Spleen (tissue), 7 donors: ENCODE measurements around the gene COPS8.

Source experiments
- POLR2A ChIP-seq, 3 donors: fragments of 450-650 bp; IDR thresholded peaks; one replicate each; pipeline ENCODE4 v1.5.1; 2017; ENCODE audit warnings: antibody characterized with exemption in 3 of 3, mild to moderate bottlenecking in 1 of 3
- POLR2AphosphoS5 ChIP-seq, 3 donors: sonication (generic); formaldehyde crosslinking; IDR thresholded peaks; one replicate each; pipeline ENCODE4 v1.5.1; 2017; ENCODE audit warnings: antibody characterized with exemption in 3 of 3
- TF ChIP-seq, protein P1 (sequence below), 11 experiments: fragments of 200-600 bp in 7 of 11; fragments of 450-650 bp in 4 of 11; sonication (generic) in 4 of 11; IDR thresholded peaks in 8 of 11; conservative IDR thresholded peaks in 3 of 11; 1 replicate in 7 of 11; 2 replicates in 4 of 11; pipeline versions ENCODE4 v1.4.0 to v1.8.0; 2016 to 2021; ENCODE audit warnings: antibody characterized with exemption in 11 of 11, inconsistent platforms in 4 of 11, mild to moderate bottlenecking in 1 of 11
- donor health status: DM: no; HTN: no; CAD: no; lungs with moderate emphysema.
- donor health status: DM: no; HTN: no; CAD: no.
- donor health status: DM: no; HTN: no; CAD: no.

DNA sequence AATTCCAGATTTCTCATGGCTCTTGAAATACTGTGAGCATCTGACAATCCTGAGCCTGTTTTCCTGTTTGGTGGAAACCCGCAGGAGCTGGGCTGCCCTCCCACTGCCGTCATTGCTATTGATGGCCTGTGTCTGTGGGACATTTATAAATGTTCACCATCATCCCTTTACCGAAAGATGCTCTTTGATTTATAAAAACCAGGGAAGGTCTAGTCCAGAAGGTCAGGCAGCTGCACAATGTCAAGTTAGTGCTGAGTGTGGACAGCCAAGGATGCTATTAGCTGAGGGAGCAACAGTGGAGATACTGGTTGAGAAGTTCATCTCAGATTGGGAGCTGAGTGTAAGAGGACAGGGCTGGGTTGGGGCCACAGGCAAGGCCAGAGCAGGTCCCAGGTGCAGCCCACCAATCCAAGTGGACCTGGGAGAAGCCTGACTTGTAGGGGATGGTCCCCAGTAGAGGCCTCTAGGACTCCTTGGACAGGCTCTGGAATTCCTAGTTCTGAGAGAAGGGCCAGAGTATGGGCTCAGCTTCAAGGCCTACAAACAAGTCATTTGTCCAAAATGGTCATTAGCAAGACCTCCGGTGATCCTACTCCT is 55.1 kb downstream of the COPS8 start:
- TF ChIP-seq, protein P1, sequence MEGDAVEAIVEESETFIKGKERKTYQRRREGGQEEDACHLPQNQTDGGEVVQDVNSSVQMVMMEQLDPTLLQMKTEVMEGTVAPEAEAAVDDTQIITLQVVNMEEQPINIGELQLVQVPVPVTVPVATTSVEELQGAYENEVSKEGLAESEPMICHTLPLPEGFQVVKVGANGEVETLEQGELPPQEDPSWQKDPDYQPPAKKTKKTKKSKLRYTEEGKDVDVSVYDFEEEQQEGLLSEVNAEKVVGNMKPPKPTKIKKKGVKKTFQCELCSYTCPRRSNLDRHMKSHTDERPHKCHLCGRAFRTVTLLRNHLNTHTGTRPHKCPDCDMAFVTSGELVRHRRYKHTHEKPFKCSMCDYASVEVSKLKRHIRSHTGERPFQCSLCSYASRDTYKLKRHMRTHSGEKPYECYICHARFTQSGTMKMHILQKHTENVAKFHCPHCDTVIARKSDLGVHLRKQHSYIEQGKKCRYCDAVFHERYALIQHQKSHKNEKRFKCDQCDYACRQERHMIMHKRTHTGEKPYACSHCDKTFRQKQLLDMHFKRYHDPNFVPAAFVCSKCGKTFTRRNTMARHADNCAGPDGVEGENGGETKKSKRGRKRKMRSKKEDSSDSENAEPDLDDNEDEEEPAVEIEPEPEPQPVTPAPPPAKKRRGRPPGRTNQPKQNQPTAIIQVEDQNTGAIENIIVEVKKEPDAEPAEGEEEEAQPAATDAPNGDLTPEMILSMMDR (IDR thresholded peaks at IDR 0.05 in 8 of 11, conservative IDR thresholded peaks at IDR 0.05 in 3 of 11), result no peak
- TF ChIP-seq POLR2AphosphoS5 (IDR thresholded peaks at IDR 0.05) (no peak), POLR2A (IDR thresholded peaks at IDR 0.05) (no peak)
